Measurements from ENCODE around the gene CLDND2. TPM values are rescaled to one million over a fixed set of nuclear protein-coding genes. Genes with fewer than 3 reads are reported as not detected.

The CLDND2 gene
- total RNA-seq, 1 experiment from 2014 or later: 0.95 TPM

DNA sequence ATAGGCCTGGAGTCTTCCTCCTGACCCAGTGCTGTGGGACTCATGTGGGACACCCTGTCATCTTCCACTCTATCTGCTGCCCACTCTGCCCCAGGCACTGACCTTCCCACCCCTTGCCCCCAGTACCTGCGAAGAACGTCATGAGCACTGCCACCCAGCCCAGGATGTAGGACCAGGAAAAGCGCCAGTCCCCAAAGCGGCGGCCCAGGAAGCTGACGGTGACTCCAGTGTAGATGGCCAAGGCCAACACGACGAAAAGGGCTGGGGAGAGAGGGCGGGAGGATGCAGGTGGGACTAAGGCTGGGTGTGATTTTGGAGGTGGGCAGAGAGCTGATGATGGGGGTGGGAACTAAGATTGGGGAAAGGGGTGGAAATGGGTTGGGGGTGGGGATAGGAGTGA, 11.6 kb upstream of the CLDND2 start:
- no peak overlapping the region for H3K4me3 ChIP-seq (ENCODE audit: low read depth in 2 of 2, low read length in 2 of 2)
- ChIA-PET CTCF (no interaction called here), POLR2A (no interaction called here)
- H3K9me3 ChIP-seq (ENCODE audit: control insufficient read depth, insufficient read depth, low read depth, low read length): no peaks in the 10 kb centered on the region
- no TSS peak for BruUV-seq (replicated peaks)
- in situ Hi-C loops (cut with HindIII; ENCODE audit: low pct_unique_long_range_greater_than_20kb, low sequenced_read_pairs) (no loop called here), intact Hi-C loops (cut with micrococcal nuclease; ENCODE audit: unreplicated experiment) (no loop called here)
- no peaks in the 10 kb centered on the region for H3K4me1 ChIP-seq (ENCODE audit: control insufficient read depth, insufficient read depth, low read length)
- no peaks in the 10 kb centered on the region for H3K27me3 ChIP-seq (ENCODE audit: control insufficient read depth, insufficient read depth, low read length)
- H3K27ac ChIP-seq (ENCODE audit: low read length): no peak overlapping the region
- H3K36me3 ChIP-seq (ENCODE audit: control insufficient read depth, insufficient read depth, low read length): no peaks in the 10 kb centered on the region
- ATAC-seq (no peak), DNase-seq (ENCODE audit: low read depth, low spot score) (no peak)
- TF ChIP-seq, protein P1, sequence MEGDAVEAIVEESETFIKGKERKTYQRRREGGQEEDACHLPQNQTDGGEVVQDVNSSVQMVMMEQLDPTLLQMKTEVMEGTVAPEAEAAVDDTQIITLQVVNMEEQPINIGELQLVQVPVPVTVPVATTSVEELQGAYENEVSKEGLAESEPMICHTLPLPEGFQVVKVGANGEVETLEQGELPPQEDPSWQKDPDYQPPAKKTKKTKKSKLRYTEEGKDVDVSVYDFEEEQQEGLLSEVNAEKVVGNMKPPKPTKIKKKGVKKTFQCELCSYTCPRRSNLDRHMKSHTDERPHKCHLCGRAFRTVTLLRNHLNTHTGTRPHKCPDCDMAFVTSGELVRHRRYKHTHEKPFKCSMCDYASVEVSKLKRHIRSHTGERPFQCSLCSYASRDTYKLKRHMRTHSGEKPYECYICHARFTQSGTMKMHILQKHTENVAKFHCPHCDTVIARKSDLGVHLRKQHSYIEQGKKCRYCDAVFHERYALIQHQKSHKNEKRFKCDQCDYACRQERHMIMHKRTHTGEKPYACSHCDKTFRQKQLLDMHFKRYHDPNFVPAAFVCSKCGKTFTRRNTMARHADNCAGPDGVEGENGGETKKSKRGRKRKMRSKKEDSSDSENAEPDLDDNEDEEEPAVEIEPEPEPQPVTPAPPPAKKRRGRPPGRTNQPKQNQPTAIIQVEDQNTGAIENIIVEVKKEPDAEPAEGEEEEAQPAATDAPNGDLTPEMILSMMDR (IDR thresholded peaks at IDR 0.05): no peak
- TF ChIP-seq POLR2AphosphoS5 (IDR thresholded peaks at IDR 0.05; ENCODE audit: low read depth, low read length) (no peak), SIN3A (IDR thresholded peaks at IDR 0.05; ENCODE audit: borderline replicate concordance, insufficient read depth, low read depth, low read length) (no peak), TCF7L2 (IDR thresholded peaks at IDR 0.05; ENCODE audit: low read depth, low read length) (no peak), REST (IDR thresholded peaks at IDR 0.05; ENCODE audit: insufficient read depth in 1 of 2, low read depth in 2 of 2, low read length in 1 of 2) (no peak)

- no peaks in the 10 kb centered on the region for H3K9me3 ChIP-seq (ENCODE audit: control insufficient read depth, insufficient read depth, low read depth, low read length)
- H3K4me3 ChIP-seq (ENCODE audit: low read depth in 2 of 2, low read length in 2 of 2): no peak overlapping the region
- no peaks in the 10 kb centered on the region for H3K36me3 ChIP-seq (ENCODE audit: control insufficient read depth, insufficient read depth, low read length)
- ATAC-seq: no peak
- intact Hi-C loops (cut with micrococcal nuclease; ENCODE audit: unreplicated experiment) (no loop called here), in situ Hi-C loops (cut with HindIII; ENCODE audit: low pct_unique_long_range_greater_than_20kb, low sequenced_read_pairs) (no loop called here)
- H3K27me3 ChIP-seq (ENCODE audit: control insufficient read depth, insufficient read depth, low read length): no peaks in the 10 kb centered on the region
- CTCF ChIA-PET: no interaction called here
- TF ChIP-seq, protein P1 (IDR thresholded peaks at IDR 0.05): no peak
- no peak for TF ChIP-seq TCF7L2 (IDR thresholded peaks at IDR 0.05; ENCODE audit: low read depth, low read length)
- no peak for TF ChIP-seq POLR2AphosphoS5 (IDR thresholded peaks at IDR 0.05; ENCODE audit: low read depth, low read length)
- TF ChIP-seq SIN3A (IDR thresholded peaks at IDR 0.05; ENCODE audit: borderline replicate concordance, insufficient read depth, low read depth, low read length): no peak
- no peak for TF ChIP-seq REST (IDR thresholded peaks at IDR 0.05; ENCODE audit: insufficient read depth in 1 of 2, low read depth in 2 of 2, low read length in 1 of 2)
- POLR2A ChIA-PET: no interaction called here
- H3K4me1 ChIP-seq (ENCODE audit: control insufficient read depth, insufficient read depth, low read length): no peaks in the 10 kb centered on the region
- BruUV-seq (replicated peaks): no TSS peak
- H3K27ac ChIP-seq (ENCODE audit: low read length): no peak overlapping the region
- DNase-seq (ENCODE audit: low read depth, low spot score): no peak
Observed at GRCh38 chr19:51377422-51377821, 8.6 kb upstream of the CLDND2 start.
